Panc1 (cell line): ENCODE data around the gene MGAT5. TPM values are rescaled to one million over a fixed set of nuclear protein-coding genes. Genes with fewer than 3 reads are reported as not detected.

ENCODE experiments used
- ATAC-seq: fragments of 200-7000 bp; cut with Tn5 transposase; 2 replicates; pipeline ENCODE4 v1.9.1; 2020; ENCODE audit warnings: mild to moderate bottlenecking, moderate library complexity
- BruUV-seq: library from RNA; stranded (reverse); fragments of 400-500 nt; replicated peaks from 2 replicates; lab custom pipeline; 2021; lab: Mats Ljungman, UMichigan
- CTCF ChIA-PET: fragments of 300-600 bp; sonication (Branson Sonifier 250); formaldehyde crosslinking; loops from one replicate; lab custom pipeline; 2022; ENCODE audit warnings: antibody characterized with exemption; lab: Charles Lee
- POLR2A ChIA-PET: fragments of 300-600 bp; sonication (Branson Sonifier 250); formaldehyde crosslinking; loops from one replicate; lab custom pipeline; 2022; ENCODE audit warnings: antibody characterized with exemption; lab: Charles Lee
- DNase-seq: peaks from one replicate; pipeline ENCODE4 v3.0.0-alpha.2; 2010; ENCODE audit warnings: low read depth, low spot score
- H3K27ac ChIP-seq: 2 replicates; pipeline ENCODE4 v1.5.1; 2011; ENCODE audit warnings: mild to moderate bottlenecking, low read length, inconsistent platforms
- H3K27me3 ChIP-seq: fragments of 200-500 bp; sonication (Bioruptor generic); 2 replicates; pipeline ENCODE4 v1.6.0; 2014; ENCODE audit warnings: low read length, inconsistent platforms; ENCODE audit not compliant: control insufficient read depth, insufficient read depth
- H3K36me3 ChIP-seq: fragments of 200-500 bp; sonication (Bioruptor generic); 2 replicates; pipeline ENCODE4 v1.5.1; 2014; ENCODE audit warnings: inconsistent platforms, mild to moderate bottlenecking, low read length, moderate library complexity; ENCODE audit not compliant: control insufficient read depth, insufficient read depth
- H3K4me1 ChIP-seq: 2 replicates; pipeline ENCODE4 v1.5.1; 2011; ENCODE audit warnings: inconsistent platforms, mild to moderate bottlenecking, low read length, moderate library complexity; ENCODE audit not compliant: control insufficient read depth, insufficient read depth
- H3K4me3 ChIP-seq, 2 experiments: 2 replicates each; pipeline ENCODE4 v1.5.1; 2011 to 2012; ENCODE audit warnings: low read depth in 2 of 2, low read length in 2 of 2, mild to moderate bottlenecking in 2 of 2, inconsistent platforms in 1 of 2, moderate library complexity in 1 of 2
- H3K9me3 ChIP-seq: fragments of 200-500 bp; sonication (Bioruptor generic); 2 replicates; pipeline ENCODE4 v1.5.1; 2014; ENCODE audit warnings: low read depth, mild to moderate bottlenecking, inconsistent platforms, low read length, moderate library complexity; ENCODE audit not compliant: control insufficient read depth, insufficient read depth
- CTCF ChIP-seq: fragments of 450-650 bp; IDR thresholded peaks from 2 replicates; pipeline ENCODE4 v1.5.1; 2017; ENCODE audit warnings: mild to moderate bottlenecking
- POLR2AphosphoS5 ChIP-seq: IDR thresholded peaks from 2 replicates; pipeline ENCODE4 v1.6.1; 2012; ENCODE audit warnings: mild to moderate bottlenecking, low read depth, low read length, moderate library complexity
- SIN3A ChIP-seq: IDR thresholded peaks from 2 replicates; pipeline ENCODE4 v1.6.1; 2012; ENCODE audit warnings: low read depth, mild to moderate bottlenecking, low read length, moderate library complexity, borderline replicate concordance; ENCODE audit not compliant: insufficient read depth
- TCF7L2 ChIP-seq: IDR thresholded peaks from 2 replicates; pipeline ENCODE4 v1.6.1; 2011; ENCODE audit warnings: mild to moderate bottlenecking, low read depth, low read length, inconsistent platforms
- in situ Hi-C: cut with HindIII; loops from 2 replicates; pipeline ENCODE4 v1.10.0; 2016; ENCODE audit warnings: low sequenced_read_pairs, low pct_unique_long_range_greater_than_20kb
- intact Hi-C: fragments of 100-400 bp; cut with micrococcal nuclease; formaldehyde crosslinking; loops from one replicate; pipeline ENCODE4 v1.10.0; 2022; ENCODE audit not compliant: unreplicated experiment
- total RNA-seq: library from RNA; stranded (reverse); gene quantifications from one replicate; pipeline ENCODE4 v1.2.1, GENCODE V29; 2021; ENCODE audit not compliant: unreplicated experiment
- TF ChIP-seq, protein P1 (sequence below), 2 experiments: IDR thresholded peaks; 2 replicates each; pipeline ENCODE4 v1.6.1; 2011 to 2012; ENCODE audit warnings: low read depth in 2 of 2, control low read depth in 1 of 2, low read length in 1 of 2, mild to moderate bottlenecking in 1 of 2, moderate library complexity in 1 of 2; ENCODE audit not compliant: insufficient read depth in 1 of 2

Gene MGAT5
- total RNA-seq, 1 experiment from 2014 or later: 22.1 TPM

GRCh38 chr2:134377730-134378129 is 123.9 kb downstream of the MGAT5 start:
- Histone ChIP-seq H3K36me3 (no peaks in the 10 kb centered on the region), H3K4me1 (no peaks in the 10 kb centered on the region), H3K27me3 (no peaks in the 10 kb centered on the region), H3K27ac (no peak overlapping the region), H3K9me3 (no peaks in the 10 kb centered on the region), H3K4me3 (no peak overlapping the region)
- in situ Hi-C loops: no loop called here
- intact Hi-C loops: no loop called here
- ChIA-PET CTCF (no interaction called here), POLR2A (no interaction called here)
- no TSS peak for BruUV-seq
- no peak for ATAC-seq
- TF ChIP-seq TCF7L2 (no peak), SIN3A (no peak), CTCF (no peak), POLR2AphosphoS5 (no peak)
- TF ChIP-seq, protein P1, sequence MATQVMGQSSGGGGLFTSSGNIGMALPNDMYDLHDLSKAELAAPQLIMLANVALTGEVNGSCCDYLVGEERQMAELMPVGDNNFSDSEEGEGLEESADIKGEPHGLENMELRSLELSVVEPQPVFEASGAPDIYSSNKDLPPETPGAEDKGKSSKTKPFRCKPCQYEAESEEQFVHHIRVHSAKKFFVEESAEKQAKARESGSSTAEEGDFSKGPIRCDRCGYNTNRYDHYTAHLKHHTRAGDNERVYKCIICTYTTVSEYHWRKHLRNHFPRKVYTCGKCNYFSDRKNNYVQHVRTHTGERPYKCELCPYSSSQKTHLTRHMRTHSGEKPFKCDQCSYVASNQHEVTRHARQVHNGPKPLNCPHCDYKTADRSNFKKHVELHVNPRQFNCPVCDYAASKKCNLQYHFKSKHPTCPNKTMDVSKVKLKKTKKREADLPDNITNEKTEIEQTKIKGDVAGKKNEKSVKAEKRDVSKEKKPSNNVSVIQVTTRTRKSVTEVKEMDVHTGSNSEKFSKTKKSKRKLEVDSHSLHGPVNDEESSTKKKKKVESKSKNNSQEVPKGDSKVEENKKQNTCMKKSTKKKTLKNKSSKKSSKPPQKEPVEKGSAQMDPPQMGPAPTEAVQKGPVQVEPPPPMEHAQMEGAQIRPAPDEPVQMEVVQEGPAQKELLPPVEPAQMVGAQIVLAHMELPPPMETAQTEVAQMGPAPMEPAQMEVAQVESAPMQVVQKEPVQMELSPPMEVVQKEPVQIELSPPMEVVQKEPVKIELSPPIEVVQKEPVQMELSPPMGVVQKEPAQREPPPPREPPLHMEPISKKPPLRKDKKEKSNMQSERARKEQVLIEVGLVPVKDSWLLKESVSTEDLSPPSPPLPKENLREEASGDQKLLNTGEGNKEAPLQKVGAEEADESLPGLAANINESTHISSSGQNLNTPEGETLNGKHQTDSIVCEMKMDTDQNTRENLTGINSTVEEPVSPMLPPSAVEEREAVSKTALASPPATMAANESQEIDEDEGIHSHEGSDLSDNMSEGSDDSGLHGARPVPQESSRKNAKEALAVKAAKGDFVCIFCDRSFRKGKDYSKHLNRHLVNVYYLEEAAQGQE (IDR thresholded peaks at IDR 0.05; ENCODE audit: insufficient read depth in 1 of 2, low read depth in 2 of 2, low read length in 1 of 2): no peak
- no peak for DNase-seq

DNA sequence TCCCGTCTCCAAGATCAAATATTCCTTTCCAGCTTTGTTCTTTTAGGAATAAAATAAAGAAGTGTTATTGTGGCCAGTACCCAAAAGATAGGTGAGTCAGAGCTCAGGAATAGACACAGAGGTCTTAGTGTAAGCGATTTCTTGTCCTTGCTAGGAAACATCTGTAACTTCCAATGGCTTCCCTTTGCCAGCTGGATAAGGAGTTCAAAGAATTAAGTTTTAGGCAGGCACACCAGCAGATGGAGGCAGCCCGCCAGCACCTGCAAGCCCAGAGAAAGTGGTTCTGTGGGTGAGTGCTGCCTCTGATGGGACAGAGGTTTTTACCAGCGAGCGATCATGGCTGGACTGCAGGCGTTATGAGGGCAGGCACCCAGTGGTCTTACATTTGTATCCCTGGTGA is 125.4 kb downstream of the MGAT5 start:
- Histone ChIP-seq H3K27ac (no peak overlapping the region), H3K4me3 (no peak overlapping the region), H3K36me3 (no peaks in the 10 kb centered on the region), H3K4me1 (no peaks in the 10 kb centered on the region), H3K27me3 (no peaks in the 10 kb centered on the region), H3K9me3 (no peaks in the 10 kb centered on the region)
- no TSS peak for BruUV-seq
- TF ChIP-seq, protein P1 (IDR thresholded peaks at IDR 0.05; ENCODE audit: insufficient read depth in 1 of 2, low read depth in 2 of 2, low read length in 1 of 2): no peak
- TF ChIP-seq POLR2AphosphoS5 (no peak), SIN3A (no peak), TCF7L2 (no peak), CTCF (no peak)
- intact Hi-C loops (no loop called here), in situ Hi-C loops (no loop called here)
- no peak for DNase-seq
- CTCF ChIA-PET: no interaction called here
- ATAC-seq: no peak
- POLR2A ChIA-PET: no interaction called here
